Motor neuron (in vitro differentiated cells): Measurements from ENCODE around the gene ACAP2. TPM values are rescaled to one million over a fixed set of nuclear protein-coding genes. Genes with fewer than 3 reads are reported as not detected.
A peak's percentile ranks its signal among the peaks of the same experiment; 100 is the strongest.
"Not testable (repeated sequence)": the region's sequence is repeated elsewhere in the genome, so short reads cannot be mapped to it uniquely, and the experiment has no call there.

ENCODE experiments used
- ATAC-seq, 8 experiments: fragments of 200-7000 bp; cut with Tn5 transposase; replicated peaks in 6 of 8; 2 replicates each; pipeline ENCODE4 v1.8.0; 2021; ENCODE audit warnings: mild to moderate bottlenecking in 8 of 8, moderate library complexity in 8 of 8
- H3K27ac ChIP-seq, 2 donors: fragments of 250-450 bp; sonication (Bioruptor Pico); 2 replicates each; pipeline ENCODE4 v1.9.0; 2021; ENCODE audit warnings: antibody characterized with exemption in 2 of 2, mild to moderate bottlenecking in 2 of 2, moderate library complexity in 1 of 2
- H3K4me1 ChIP-seq, 2 donors: fragments of 250-450 bp; sonication (Bioruptor Pico); replicated peaks in 1 of 2; 2 replicates each; pipeline ENCODE4 v1.6.1; 2021; ENCODE audit warnings: antibody characterized with exemption in 2 of 2, mild to moderate bottlenecking in 2 of 2, moderate library complexity in 1 of 2
- H3K4me3 ChIP-seq, 5 donors: fragments of 250-450 bp; sonication (Bioruptor Pico); 2 replicates each; pipeline ENCODE4 v1.9.0; 2021; ENCODE audit warnings: antibody characterized with exemption in 5 of 5, mild to moderate bottlenecking in 5 of 5, moderate library complexity in 4 of 5
- WGBS, 10 experiments: fragments of 450-650 bp; shearing (Covaris generic); methylation state at CpG; one replicate each; pipeline ENCODE4 v1.0.0; 2022; 5-methylcytosine and 5-hydroxymethylcytosine counted together
- in situ Hi-C, 9 experiments: fragments of 400-800 bp; cut with MboI; loops; one replicate each; pipeline ENCODE4 v1.15.0; 2021; ENCODE audit warnings: low sequenced_read_pairs in 9 of 9, low pct_unique_long_range_greater_than_20kb in 2 of 9; ENCODE audit not compliant: unreplicated experiment in 9 of 9
- total RNA-seq, 8 experiments: library from RNA; unstranded; fragments of 300-600 nt; gene quantifications; 2 replicates each; pipeline versions ENCODE4 v1.2.3 to v1.2.4, GENCODE V29; 2022

ACAP2 gene, protein sequence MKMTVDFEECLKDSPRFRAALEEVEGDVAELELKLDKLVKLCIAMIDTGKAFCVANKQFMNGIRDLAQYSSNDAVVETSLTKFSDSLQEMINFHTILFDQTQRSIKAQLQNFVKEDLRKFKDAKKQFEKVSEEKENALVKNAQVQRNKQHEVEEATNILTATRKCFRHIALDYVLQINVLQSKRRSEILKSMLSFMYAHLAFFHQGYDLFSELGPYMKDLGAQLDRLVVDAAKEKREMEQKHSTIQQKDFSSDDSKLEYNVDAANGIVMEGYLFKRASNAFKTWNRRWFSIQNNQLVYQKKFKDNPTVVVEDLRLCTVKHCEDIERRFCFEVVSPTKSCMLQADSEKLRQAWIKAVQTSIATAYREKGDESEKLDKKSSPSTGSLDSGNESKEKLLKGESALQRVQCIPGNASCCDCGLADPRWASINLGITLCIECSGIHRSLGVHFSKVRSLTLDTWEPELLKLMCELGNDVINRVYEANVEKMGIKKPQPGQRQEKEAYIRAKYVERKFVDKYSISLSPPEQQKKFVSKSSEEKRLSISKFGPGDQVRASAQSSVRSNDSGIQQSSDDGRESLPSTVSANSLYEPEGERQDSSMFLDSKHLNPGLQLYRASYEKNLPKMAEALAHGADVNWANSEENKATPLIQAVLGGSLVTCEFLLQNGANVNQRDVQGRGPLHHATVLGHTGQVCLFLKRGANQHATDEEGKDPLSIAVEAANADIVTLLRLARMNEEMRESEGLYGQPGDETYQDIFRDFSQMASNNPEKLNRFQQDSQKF
- 10 to 100 TPM; 35.8 to 75.8 (median 52.7) TPM for total RNA-seq

- peak; percentile 90 to 96 (median 94) for ATAC-seq
- in situ Hi-C loops, result no loop called here
- Histone ChIP-seq H3K4me3 (peak within 1 kb of the TSS; percentile 60 to 83 (median 69)), H3K27ac (peak within 1 kb of the TSS; percentile 84 to 89), H3K4me1 (peaks cover 4 to 14% of the 10 kb centered on the region in 2 donors)
- 0% methylated on average over 1 to 16 of the region's 106 CpGs; no CpG with 5 or more reads in 6 of the 10 experiments for WGBS, 10 experiments
These were observed at the start of gene ACAP2 for GRCh38 chr3:195442573-195443390. ACAP2 (minus strand) TSS chr3:195443020; CDS start chr3:195442847, 173 bp downstream.

DNA sequence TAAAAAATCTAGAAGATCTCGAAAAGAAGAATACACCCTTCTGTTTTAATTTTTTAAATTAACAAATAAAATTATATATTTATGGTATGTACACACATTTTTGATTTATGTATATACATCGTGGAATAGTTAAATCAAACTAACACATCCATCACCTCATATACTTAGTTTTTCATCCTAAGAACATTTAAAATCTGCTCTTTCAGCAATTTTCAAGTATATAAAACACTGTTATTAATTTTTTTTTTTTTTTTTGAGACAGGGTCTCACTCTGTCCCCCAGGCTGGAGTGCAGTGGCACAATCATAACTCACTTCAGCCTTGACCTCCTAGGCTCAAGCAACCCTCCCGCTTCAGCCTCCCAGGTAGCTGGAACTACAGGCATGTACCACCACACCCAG is 32.8 kb upstream of the ACAP2 start:
- Histone ChIP-seq H3K4me1 (no peaks in the 10 kb centered on the region), H3K27ac (no peak overlapping the region), H3K4me3 (no peak overlapping the region)
- WGBS, 10 experiments, result 52 to 87% (median 73%) methylated on average over 1 to 3 of the region's 3 CpGs
- ATAC-seq, result no peak
- in situ Hi-C loops, result no loop called here

- WGBS, 10 experiments, result 20 to 90% (median 73%) methylated on average over 1 to 8 of the region's 8 CpGs; no CpG with 5 or more reads in 1 of the 10 experiments
- in situ Hi-C loops, H3K27ac ChIP-seq: not testable (repeated sequence)
These were observed 32.3 kb upstream of the ACAP2 start for GRCh38 chr3:195475116-195475515.

DNA sequence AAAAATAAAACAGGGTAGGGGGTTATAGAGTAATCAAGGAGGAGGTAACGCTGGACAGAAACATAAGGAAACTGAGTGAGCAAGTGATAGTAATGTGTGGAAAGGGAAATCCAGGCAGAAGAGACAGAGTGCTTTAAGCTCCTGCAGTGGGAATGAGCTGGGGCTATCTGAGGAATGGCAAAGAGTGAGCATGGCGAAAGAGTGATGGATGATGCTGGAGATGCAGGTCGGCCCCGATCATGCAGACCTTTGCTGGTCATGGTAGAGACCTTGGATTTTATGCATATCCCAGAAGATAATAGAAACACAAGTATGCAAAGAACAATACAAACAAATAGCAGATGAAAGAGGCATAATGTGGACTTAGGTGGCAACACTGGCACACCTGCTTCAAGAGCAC is 26.0 kb upstream of the ACAP2 start:
- no peak for ATAC-seq
- Histone ChIP-seq H3K4me3 (no peak overlapping the region), H3K27ac (no peak overlapping the region), H3K4me1 (no peaks in the 10 kb centered on the region)
- 13 to 100% (median 95%) methylated on average over 1 to 4 of the region's 4 CpGs; no CpG with 5 or more reads in 1 of the 10 experiments for WGBS, 10 experiments
- in situ Hi-C loops, result no loop called here

More at GRCh38 chr3:195475116-195475515, 32.3 kb upstream of the ACAP2 start:
- not testable (repeated sequence) for H3K4me3 ChIP-seq, H3K4me1 ChIP-seq, ATAC-seq

DNA sequence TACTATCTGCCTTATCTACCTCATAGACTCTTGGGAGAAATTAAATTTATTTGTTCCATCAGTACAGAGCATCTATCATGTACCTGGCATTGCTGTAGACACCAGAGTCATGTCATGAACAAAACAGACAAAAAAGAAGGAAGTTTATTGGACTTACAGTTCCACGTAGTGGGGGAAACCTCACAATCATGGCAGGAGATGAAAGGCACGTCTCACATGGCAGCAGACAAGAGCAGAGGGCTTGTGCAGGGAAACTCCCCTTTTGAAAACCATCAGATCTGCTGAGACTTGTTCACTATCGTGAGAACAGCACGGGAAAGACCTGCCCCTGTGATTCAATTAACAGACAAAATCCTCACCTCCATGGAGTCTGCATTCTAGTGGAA is 25.6 kb upstream of the ACAP2 start:
- 50 to 100% (median 71%) methylated on average over 1 to 4 of the region's 4 CpGs; no CpG with 5 or more reads in 1 of the 10 experiments for WGBS, 10 experiments
- no peak overlapping the region for H3K4me3 ChIP-seq
- ATAC-seq, result no peak
- in situ Hi-C loops, result no loop called here
- no peaks in the 10 kb centered on the region for H3K4me1 ChIP-seq
- no peak overlapping the region for H3K27ac ChIP-seq

DNA sequence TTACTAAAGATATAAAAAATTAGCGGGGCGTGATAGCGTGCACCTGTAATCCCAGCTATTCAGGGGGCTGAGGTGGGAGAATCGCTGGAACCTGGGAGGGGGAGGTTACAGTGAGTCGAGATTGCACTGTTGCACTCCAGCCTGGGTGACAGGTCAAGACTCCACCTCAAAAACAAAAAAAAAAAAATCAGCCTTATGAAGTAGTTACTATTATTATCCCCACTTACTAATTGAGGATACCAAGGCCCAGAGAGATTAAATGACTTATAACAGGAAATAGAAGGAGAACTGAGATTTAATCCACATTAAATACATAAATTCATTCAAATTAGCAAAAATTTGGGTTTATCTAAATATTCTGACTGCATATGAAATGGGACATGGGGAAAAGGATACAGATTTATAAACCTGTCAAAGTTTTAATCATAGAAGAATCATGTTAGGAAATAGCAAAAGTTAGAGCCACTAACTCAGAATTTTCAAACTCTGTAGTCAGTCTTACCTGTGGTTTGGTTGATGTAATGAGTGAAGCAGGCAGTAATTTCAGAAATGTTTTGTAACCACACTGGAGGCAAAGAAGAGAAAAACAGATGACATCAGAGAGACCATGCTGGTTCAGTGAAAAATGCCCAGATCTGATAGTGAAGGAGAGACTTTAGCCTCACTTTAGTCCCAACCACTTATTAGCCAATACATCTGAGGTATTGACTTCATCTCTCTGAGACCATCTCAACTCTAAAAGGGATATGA is 25.0 kb upstream of the ACAP2 start:
- H3K4me3 ChIP-seq, result no peak overlapping the region
- no peak for ATAC-seq
- 38 to 100% (median 88%) methylated on average over 1 to 5 of the region's 5 CpGs; no CpG with 5 or more reads in 4 of the 10 experiments for WGBS, 10 experiments
- H3K4me1 ChIP-seq, result no peaks in the 10 kb centered on the region
- H3K27ac ChIP-seq, result no peak overlapping the region
- in situ Hi-C loops, result no loop called here

GRCh38 chr3:195466251-195466650 is 23.4 kb upstream of the ACAP2 start:
- WGBS, 10 experiments, result 60 to 100% (median 87%) methylated on average over 1 to 4 of the region's 4 CpGs; no CpG with 5 or more reads in 2 of the 10 experiments
- no peak overlapping the region for H3K27ac ChIP-seq
- no peaks in the 10 kb centered on the region for H3K4me1 ChIP-seq
- no peak overlapping the region for H3K4me3 ChIP-seq
- no peak for ATAC-seq
- in situ Hi-C loops, result no loop called here

DNA sequence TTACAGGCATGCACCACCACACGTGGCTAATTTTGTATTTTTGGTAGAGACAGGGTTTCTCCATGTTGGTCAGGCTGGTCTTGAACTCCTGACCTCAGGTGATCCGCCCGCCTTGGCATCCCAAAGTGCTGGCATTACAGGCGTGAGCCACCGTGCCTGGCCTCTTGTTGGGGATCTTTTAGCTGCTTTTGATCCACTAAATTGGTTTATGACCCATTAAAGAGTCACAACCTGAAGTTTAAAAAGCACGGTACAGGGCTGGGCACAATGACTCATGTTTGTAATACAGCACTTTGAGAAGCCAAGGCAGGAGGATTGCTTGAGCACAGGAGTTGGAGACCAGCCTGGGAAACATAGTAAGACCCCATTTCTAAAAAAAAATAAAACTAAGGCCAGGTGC is 20.1 kb upstream of the ACAP2 start:
- WGBS, 10 experiments, result 77 to 89% (median 77%) methylated on average over 3 to 5 of the region's 6 CpGs; no CpG with 5 or more reads in 7 of the 10 experiments

DNA sequence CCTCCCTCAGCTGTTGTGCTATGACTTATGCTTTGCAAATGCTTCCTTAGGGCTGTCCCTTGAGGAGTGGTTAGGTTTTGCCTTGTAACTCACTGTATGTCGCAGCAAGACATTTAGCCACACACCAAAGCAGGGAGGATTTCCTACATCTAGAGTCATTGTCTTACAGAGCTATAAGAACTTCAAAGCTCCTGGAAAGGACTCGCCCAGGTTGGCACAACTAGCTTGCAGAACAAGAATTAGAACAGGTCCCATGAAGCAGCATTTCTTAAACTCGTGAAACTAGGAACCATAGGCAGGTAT is 19.4 kb upstream of the ACAP2 start:
- Histone ChIP-seq H3K4me3 (no peak overlapping the region), H3K27ac (no peak overlapping the region), H3K4me1 (no peaks in the 10 kb centered on the region)
- peak in 2 of 8 experiments; percentile 20 to 55 for ATAC-seq
- in situ Hi-C loops, result no loop called here
- WGBS, 10 experiments, result 55 to 100% (median 92%) methylated on average over 1 to 3 of the region's 3 CpGs; no CpG with 5 or more reads in 4 of the 10 experiments

More for the DNA sequence above, 20.1 kb upstream of the ACAP2 start:
- ATAC-seq, in situ Hi-C loops, H3K27ac ChIP-seq, H3K4me3 ChIP-seq, H3K4me1 ChIP-seq: not testable (repeated sequence)

DNA sequence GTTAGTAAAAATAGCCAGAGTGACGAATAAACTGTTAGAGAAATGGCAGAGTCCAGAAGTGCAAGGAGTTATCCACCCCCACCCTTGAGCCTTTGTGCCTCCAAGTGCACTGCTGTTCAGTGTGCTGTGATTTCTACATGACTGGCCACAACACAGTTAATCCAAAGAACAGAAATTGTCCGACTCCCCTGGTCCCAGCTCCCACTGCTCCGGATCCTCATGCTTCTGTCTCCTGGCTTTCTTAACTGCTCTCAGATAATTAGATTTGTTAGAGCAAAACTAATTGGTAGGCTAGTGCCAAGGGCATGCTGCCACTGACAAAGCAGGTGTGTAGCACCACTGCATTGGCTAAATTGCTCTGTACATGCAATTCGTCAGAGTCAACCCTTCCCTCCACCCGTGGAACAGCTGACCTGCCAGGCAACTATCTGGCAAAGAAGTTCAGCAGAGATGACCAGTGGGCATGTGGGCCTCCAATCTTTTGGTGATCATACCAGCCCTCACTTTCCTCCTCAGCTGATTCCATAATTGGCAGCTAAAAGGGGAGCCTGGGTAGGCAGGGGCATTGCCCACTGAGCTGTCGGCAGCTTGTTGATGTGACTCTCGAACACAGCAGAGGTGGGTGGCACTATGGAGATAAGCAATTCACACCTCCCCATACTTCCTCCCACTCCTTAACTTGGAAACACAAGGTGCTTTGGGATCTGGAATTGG is 18.9 kb upstream of the ACAP2 start:
- ATAC-seq, result peak in 1 of 8 experiments; percentile 9
- H3K4me1 ChIP-seq, result no peaks in the 10 kb centered on the region
- no peak overlapping the region for H3K4me3 ChIP-seq
- WGBS, 10 experiments, result 3 to 96% (median 77%) methylated on average over 2 to 4 of the region's 7 CpGs; no CpG with 5 or more reads in 3 of the 10 experiments
- in situ Hi-C loops, result no loop called here
- no peak overlapping the region for H3K27ac ChIP-seq

DNA sequence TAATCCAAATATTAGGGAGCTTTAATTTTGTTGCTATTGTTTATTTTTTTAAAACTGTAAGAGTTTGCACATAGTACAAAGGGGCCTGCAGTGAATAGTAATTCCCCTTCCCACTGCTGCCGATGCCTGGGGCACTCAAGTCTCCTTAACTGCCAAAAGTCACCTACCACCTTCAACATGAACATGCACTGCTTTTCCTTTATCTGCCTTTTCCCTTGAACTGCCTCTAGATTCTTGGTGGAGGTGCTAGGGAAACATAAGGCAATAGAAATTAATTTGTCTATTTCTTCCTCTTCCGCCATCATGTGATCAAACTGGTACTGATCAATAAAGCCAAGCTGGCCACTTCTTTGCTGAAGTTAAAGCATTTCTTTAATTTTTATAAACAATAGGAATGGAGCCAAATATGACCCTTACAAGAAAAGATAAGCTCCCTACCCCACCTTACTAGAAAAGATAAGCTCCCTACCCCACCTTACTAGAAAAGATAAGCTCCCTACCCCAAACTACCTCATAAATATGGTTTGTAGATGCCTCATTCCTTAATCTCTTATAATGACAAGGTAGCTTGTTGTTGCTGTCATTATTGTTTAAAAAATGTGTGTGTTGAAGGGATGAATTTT is 17.4 kb upstream of the ACAP2 start:
- ATAC-seq, result no peak
- Histone ChIP-seq H3K4me3 (no peak overlapping the region), H3K27ac (no peak overlapping the region), H3K4me1 (no peaks in the 10 kb centered on the region)
- in situ Hi-C loops, result no loop called here
- WGBS, 10 experiments, result 85 to 100% (median 100%) methylated on average over 1 to 2 of the region's 2 CpGs; no CpG with 5 or more reads in 3 of the 10 experiments
